ENCODE measurements around the gene GTF2H4.

- no peak for TF ChIP-seq CTCF (IDR thresholded peaks at IDR 0.05)
- TF ChIP-seq POLR2A (IDR thresholded peaks at IDR 0.05): no peak
These were observed 53.1 kb downstream of the GTF2H4 start for GRCh38 chr6:30960907-30961673.

Measured in thyroid gland (tissue), 4 donors.